NK-92 treated with Interleukin-12 subunit alpha and Interleukin-12 subunit beta, amount 100 ng/mL, for 24 hours (cell line): ENCODE data around the gene REEP1.
"Not testable (repeated sequence)": the region's sequence is repeated elsewhere in the genome, so short reads cannot be mapped to it uniquely, and the experiment has no call there.

Source experiments
- DNase-seq: peaks from one replicate; lab custom pipeline; 2025; lab: John Stamatoyannopoulos, UW

Gene REEP1

DNA sequence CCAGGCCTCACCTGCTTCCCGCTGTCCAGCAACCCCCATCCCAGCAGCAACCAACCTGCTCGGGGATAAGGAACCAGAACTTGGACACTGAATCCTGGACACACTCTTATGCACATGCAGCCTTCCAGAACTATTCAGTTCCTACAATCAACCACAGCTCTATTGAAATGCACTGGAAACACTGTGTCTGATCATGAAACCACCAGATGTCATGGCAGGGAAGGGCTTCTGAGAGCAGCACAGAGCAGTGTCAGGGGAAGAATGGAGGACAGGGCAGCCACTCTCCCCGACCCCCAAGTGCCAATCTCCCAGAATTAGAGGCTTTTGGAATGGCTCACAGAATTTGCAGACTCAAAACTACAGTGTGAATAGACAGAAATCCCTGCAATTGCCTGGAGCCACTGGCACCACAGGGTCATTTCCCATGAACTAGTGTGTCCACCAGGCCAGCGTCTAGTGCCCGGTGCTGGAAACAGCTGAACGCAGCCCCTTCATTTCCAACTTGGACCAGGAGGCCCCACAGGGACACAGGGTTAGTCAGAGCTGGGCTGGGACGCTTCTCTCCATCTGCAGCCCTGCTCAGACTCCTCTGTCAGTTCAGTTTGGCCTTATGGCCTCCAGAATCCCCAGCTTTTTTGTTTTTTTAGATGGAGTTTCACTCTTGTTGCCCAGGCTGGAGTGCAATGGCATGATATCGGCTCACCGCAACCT lies 112.6 kb downstream of the REEP1 start:
- no peak for DNase-seq

DNA sequence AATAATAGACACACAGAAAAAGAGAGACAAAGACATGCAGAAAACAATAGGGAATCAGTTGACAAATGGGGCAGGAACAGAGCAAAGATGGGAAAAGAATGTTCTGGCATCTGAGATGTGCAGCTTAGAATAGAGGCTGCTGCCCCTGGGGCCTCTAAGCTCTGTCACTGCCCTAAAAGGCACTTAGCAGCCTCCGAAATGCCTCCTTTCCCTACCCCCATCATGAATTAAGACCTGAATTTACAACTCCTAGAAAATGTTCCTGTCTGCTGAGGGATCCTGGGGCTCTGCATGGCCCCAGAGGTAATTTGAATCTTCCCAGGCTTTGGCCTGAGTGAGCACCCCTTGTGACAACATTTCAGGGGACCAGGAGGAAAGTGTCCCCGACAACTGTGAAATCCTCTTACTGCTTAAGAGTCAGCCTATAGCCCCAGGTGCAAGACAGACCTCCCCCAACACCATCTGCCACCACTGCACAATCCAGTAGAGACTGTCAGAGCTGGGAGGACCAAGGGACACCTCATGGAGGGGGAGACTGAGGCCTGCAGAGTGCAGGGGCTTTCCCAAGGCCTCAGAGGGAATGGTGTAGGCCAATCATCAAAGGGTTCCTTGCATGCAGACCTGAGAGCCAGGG lies 113.4 kb downstream of the REEP1 start:
- DNase-seq: no peak

DNA sequence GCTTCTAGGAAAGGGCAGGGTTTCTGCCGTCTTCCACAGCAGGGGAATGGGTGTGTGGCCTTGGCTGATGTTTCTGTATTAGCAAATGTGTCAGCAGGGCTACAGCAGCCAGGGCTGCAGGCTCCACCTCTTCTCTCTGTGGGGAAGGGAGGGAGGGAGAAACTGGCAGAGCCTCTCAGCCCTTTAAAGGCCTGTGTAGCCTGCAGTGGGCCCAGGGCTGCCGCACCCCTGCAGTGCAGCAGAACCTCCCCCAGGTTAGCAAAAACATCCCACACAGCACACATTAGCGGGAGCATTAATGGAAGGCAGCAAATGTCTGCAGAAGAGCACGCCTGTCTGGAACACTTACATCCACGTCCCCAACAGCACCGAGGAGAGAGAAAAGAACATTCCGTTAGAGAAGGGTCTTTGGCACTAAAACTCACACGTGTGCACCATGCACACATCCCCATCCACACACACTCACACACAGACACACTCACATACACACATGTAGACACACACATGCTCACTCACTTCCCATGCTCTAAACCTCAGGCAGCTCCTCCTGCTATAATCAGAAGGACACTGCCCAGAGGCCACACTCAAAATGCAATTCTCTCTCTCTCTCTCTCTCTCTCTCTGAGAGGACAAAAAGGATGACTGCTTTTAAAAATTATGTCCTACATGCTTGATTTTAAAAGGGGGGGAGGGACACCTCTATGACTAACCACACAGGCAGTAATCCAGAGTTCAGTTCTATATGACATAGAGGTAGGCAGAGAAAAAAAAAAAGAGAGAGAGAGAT lies 114.1 kb downstream of the REEP1 start:
- DNase-seq: no peak

DNA sequence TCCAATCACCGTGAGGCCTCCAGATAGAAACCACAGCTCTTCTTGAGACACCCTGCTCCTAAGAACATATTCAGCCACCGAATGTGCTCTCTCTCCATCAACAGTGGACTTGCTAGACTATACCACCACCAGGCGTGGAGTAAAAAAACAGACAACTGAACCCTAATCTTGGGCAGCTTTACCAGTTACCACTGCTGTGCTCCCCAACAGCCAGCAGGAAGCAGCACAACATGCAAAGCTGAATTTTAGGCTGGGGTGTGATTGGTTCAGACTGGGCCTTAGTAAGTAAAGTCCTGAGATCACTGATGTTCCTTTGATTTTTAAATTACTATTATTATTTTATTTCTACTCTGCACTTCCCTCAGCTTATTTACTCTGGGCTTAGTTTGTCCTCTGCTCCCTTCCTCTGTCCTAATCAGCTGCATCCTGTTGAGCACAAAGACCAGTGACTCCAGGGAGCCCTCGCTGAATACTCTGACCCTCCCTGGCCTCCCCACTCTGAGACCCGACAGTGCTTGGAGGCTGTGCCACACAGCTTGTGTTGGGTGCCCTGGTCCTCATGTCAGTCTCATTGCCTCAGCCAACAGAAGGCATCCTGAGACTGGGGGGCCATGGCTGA lies 116.3 kb downstream of the REEP1 start:
- no peak for DNase-seq

DNA sequence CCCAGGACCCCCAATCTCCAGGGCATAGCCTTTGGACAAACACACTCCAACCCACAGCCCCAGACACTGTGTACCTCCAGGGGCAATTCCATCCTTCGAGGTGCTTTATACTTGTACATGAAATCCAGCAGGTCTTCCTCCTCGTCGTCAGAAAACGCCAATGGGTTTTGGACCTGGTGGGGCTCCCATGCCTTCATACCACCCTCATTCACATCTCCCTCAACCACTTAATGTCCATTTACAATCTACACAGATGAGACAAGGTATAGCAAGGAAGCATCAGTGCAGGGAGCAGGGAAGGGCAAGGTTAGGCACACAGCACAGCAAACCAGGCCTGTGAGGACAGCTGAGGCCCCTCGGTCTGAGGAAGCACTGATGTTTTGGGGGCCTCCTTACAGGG lies 117.5 kb downstream of the REEP1 start:
- DNase-seq: no peak

DNA sequence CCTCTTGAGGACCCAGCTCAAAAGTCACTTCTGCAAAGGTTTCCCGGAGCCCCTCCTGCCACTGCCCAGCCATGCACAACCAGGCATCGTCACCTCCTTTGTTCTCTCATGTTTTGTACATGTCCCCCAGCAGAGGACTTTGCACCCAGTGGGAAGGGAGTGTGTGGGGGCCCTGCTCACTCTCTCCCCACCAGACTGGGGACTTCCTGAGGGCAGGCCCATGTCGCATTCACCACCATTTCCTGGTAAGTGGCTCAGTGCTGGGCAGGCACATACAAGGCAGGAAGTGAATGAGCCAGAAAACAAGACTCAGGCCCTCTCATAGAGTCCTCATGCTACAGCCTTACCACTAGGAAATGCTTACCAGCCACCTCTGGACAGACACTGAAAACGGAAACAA lies 119.3 kb downstream of the REEP1 start:
- no peak for DNase-seq

DNA sequence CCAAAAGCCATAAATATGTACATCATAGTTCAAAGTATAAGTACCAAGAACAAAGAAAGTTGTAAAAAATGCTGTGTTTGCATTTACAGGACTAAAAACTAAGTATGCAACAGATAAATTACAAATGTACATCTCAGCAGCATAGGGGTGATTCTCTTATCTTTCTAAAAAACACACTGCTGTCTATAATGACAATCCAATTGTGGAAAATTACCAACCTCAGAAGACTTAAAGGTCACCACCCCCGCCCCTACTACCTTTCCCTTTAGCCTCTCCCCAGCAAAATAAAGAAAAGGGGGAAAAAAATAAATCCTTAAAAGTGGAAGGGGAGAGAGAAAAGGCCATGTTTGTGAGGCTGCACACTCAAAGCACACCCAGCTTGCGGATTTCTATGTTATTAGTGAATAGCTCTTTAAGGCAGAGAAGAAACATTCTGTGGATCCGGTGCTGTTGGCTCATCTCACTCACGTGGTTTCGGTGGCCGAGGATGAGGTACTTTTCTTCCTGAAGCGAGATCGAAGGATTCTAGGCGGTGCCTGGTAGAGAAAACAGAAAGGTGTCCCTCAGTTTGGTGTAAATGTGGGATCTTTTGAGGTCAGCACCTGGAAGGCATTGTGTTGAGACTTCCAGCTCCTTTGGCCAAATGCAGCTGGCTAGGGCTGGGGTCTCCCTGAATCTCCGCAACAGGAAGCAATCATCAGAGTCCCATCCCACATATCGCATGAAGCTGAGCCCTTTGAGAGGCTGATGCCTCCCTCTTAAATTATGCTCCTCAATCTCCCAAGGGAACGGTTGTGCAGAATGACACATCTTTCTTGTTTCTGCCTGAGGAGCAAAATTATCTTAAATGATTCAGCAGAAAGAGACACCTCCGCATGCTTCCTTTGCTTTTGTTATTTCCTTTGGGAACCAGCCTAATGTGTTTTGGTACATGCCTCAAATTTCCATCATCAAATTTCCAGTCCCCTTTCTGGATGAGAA lies 120.6 kb downstream of the REEP1 start:
- no peak for DNase-seq

DNA sequence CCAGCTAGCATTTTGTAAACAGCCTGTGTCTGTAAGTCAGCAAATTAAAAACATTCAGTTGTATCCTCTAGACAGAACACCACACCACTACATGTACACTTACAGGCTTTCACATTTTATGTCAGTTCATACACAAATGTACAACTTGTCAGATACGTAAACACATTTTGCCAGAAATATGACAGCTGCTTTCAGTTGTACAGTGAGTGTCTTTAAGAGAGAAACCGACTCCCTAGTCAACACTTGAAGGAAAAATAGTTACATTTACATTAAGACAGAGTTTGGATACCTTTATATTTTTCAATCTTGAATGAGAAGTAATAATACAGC lies 123.0 kb downstream of the REEP1 start:
- no peak for DNase-seq

DNA sequence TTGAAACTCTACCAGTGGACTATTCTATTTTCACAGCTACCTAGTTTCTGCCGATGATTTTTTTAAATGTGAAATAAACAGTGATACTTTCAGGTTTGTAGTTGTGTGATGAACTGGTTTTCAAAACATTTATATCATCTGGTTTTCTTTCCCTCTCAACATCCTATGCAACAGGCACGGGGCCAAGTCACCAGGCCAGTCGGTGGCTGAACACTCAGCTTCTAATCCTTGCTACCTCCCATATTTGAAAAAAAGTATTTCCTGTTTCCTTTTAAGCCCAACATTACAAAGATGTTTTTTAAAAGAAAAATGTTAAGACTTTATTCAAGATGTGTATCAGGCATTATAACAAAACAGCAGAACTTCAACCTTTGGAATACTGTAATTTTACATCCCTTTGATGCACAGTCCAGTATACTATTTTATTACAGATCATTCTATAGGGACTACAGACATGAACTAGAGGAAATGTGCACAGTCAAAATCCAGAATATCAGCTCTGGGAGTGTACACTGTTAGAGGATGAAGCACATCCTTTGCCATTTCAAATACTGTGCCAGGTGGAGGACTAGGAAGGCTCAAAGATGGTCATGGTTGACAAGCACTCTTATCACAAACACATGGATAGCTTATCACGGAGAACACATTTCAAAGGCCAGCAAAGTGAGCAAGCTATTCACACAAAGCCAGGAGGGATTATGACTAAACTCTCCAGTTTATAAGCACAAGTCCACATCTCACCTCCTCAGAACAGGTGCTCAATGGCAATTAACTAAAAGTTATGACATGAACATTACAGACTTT lies 123.5 kb downstream of the REEP1 start:
- DNase-seq: no peak

DNA sequence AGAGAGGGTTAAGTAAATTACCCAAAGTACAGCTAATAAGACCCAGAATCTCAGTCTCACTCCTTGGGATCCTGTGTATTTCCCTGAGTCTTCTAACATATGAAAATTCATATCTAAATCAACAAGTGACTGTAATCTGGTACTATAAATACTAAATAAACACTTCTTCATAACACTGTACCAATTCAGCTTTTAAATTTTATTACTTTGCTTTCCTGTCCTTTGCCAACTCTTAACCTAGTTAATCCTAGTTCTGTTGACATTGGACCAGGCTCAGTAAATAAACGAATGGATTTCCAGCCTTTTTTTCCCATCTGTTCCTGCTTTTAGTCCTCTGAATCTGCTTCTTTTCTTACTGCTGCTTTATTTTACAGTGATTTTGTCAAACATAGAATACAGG lies 124.4 kb downstream of the REEP1 start:
- no peak for DNase-seq

DNA sequence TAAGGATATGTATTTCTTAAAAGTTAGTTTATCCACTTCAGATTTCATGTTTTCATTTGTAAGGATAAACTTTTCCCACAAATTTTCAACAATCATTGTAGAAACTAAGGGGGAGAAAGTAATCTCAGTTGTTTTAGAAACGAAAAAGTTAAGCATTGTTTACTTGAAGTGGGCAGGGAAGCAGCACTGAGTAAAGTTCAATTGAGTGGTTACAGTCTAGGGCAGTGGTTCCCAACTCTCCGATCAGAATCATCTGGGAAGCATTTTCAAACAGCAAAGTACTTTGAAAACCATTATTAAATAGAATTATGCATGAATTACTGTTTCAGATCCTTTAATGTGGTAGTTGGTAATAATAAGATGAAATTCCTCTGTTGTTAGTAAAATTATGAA lies 125.6 kb downstream of the REEP1 start:
- no peak for DNase-seq

DNA sequence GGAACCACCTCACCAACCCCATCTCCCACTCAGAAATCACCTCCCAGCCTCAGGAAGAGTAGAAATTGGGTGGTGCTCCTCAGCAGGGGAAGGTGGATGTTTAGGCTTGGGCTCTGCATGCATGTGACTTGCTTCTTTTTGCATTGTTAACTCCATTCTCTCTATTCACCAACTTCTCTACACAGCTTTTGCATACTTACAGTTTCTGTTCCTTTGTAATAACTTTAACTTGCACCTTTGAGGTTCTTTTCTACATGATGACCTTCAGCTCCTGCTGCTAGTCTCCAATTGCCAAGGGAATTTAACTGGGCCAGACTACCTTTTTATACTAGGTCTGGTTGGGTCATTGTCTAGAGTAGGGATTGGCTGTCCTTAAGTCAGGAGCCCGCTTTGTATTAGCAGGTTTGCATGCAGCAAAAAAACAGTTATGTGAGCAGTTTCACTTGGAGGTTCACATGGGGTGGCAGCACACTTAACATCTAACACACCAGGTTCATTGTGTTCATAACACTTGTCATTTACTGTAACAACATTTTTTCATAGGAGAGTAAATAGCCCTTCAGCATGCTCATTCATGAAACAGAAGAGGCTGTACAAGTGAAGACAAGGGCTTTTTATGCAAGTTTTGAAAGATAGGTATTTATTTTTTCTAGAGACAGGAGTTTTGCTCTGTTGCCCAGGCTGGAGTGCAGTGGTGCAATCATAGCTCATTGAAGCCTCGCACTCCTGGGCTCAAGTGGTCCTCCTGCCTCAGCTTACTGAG lies 126.2 kb downstream of the REEP1 start:
- no peak for DNase-seq

DNA sequence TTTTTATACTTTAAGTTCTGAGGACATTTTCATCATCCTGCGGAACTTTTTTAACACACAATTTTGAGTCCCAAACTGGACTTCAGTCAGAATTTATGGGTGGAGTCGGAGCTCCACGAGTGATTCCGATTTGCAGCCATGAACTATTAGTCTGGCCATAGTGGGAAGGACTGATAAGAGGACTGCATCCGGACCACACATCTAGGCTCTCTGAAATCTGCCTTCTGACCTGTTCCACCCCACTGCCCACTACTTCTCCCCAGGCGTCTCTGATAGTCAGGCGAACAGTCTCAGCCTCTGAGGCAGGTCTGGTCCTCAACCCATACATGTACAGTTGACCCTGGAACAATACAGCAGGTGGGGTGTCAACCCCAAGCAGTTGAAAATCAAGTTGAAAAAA lies 133.0 kb downstream of the REEP1 start:
- no peak for DNase-seq

DNA sequence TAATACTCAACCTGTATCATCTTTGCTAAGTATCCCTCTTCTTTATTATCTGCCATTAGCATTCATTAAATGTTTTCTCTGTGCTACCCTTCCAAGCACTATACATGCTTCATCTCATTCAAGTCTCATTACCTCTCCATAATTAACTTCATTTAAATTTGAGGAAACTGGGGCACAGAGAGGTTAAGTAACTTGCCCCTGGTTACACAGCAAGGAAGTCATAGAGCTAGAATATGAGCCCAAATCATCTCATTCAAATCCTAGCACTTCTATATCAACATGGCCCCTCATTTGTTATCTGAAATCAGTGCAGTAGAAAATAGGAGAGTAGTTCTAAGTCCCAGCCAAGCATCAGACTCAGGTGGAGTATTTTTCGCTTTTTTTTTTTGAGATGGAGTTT lies 133.8 kb downstream of the REEP1 start:
- DNase-seq: no peak

DNA sequence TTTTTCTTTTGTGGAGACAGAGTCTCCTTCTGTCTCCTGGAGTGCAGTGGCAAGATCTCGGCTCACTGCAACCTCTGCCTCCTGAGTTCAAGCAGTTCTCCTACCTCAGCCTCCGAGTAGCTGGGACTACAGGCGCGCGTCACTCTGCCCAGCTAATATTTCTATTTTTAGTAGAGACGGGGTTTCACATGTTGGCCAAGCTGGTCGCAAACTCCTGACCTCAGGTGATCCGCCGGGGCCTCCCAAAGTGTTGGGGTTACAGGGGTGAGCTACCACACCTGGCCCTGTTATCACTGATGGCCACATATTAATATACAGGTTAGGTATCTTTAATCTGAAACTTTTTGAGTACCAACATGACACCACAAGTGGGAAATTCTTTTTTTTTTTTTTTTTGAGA lies 134.7 kb downstream of the REEP1 start:
- DNase-seq: no peak

DNA sequence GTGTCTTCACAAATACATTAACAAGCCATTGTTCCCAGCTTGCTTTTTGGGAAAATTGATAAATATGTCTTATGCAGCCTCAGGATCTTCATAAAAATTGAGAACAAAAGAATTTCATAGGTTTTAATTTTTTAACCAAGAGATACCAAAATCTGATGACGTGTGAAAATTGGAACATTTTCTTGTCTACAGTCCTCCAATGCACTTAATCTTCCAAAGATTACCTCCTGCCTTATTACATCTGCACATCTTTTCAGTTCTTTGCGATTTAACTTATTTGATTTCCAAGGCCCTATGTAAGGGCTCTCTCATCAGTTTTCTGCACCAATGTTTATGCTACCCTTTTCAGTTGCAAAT lies 135.1 kb downstream of the REEP1 start:
- no peak for DNase-seq

DNA sequence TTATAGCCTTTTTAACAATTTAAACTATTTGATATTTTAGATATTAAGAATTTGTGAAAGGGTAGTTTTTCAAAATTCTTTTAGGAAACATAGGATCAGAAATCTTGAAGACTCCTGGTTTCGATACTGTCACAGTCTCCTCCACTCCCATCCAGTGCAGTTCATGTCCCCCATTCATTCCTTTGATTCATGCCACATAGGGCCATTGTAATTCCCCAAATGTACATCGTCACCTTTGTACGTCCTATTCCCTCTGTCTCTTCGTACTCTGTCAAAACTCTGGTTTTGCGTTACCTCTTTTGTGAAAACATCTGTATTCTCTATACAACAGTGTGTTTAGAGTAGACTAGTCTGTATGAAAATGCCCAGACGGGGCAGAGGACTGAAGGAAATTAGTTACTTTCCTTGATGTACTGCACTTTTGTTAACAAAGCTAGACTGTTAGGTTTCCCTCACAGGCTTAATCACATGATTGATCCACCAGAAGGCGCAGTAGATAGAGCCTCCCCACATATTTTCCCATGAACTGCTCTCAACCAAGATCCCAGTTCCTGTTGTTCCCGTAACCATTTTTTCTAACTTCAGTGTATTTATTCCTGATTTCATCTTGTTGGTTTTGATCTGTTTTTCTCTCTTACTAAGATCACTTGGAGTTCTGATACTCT lies 135.6 kb downstream of the REEP1 start:
- no peak for DNase-seq

DNA sequence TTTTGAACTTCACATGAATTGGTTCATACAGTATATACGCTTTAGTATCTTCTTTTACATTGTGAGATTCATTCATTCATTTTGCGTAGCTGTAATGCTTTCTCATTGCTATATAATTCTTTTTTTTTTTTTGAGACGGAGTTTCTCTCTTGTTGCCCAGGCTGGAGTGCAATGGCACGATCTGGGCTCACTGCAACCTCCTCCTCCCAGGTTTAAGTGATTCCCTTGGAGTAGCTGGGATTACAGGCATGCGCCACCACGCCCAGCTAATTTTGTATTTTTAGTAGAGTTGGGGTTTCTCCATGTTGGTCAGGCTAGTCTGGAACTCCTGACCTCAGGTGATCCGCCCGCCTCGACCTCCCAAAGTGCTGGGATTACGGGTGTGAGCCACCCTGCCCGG lies 136.9 kb downstream of the REEP1 start:
- DNase-seq: not testable (repeated sequence)

DNA sequence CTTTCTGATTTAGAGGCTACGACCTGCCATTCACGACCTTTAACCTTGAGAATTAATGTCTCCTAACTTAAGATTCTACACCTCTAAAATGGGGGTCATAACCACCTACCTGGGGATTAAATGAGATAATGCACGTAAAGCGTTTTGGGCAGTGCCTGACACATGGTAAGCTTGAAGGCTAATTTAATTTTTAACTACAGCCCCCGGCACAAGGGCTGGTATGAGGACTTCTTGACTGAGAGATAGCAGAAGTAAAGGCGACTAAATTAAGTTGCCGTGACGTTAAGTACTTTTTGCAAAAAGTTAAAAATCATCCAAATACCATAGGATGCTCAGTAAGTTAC lies 137.6 kb downstream of the REEP1 start:
- no peak for DNase-seq
